Liver (tissue), 9 donors: ENCODE data around the gene ZNF714. TPM values are rescaled to one million over a fixed set of nuclear protein-coding genes. Genes with fewer than 3 reads are reported as not detected.

ENCODE experiments used
- DNase-seq: peaks from one replicate; pipeline ENCODE4 v3.0.0-alpha.2; 2017; ENCODE audit warnings: low spot score
- H3K27ac ChIP-seq, 2 donors: one replicate each; pipeline ENCODE4 v1.7.0; 2013; ENCODE audit warnings: inconsistent platforms in 2 of 2, low read length in 2 of 2, control low read depth in 1 of 2, low read depth in 1 of 2, mild to moderate bottlenecking in 1 of 2
- H3K27me3 ChIP-seq, 4 donors: one replicate each; pipeline versions ENCODE4 v1.6.1 to v1.7.0; 2013; ENCODE audit warnings: low read length in 3 of 4, inconsistent platforms in 1 of 4, mild to moderate bottlenecking in 1 of 4, moderate library complexity in 1 of 4; ENCODE audit not compliant: control insufficient read depth in 4 of 4, insufficient read depth in 4 of 4
- H3K36me3 ChIP-seq, 4 donors: one replicate each; pipeline versions ENCODE4 v1.6.1 to v1.7.0; 2013; ENCODE audit warnings: low read length in 3 of 4, mild to moderate bottlenecking in 3 of 4, low read depth in 1 of 4, moderate library complexity in 1 of 4; ENCODE audit not compliant: control insufficient read depth in 4 of 4, insufficient read depth in 3 of 4
- H3K4me1 ChIP-seq, 4 donors: one replicate each; pipeline versions ENCODE4 v1.6.1 to v1.7.0; 2013; ENCODE audit warnings: low read length in 3 of 4, mild to moderate bottlenecking in 3 of 4, moderate library complexity in 1 of 4; ENCODE audit not compliant: control insufficient read depth in 4 of 4, insufficient read depth in 4 of 4
- H3K4me3 ChIP-seq, 3 donors: one replicate each; pipeline versions ENCODE4 v1.6.1 to v1.7.0; 2013; ENCODE audit warnings: low read length in 3 of 3, control low read depth in 1 of 3, low read depth in 1 of 3, mild to moderate bottlenecking in 1 of 3
- H3K9ac ChIP-seq, 2 donors: one replicate each; pipeline ENCODE4 v1.7.0; 2013; ENCODE audit warnings: low read length in 2 of 2, mild to moderate bottlenecking in 2 of 2, moderate library complexity in 2 of 2, control low read depth in 1 of 2, low read depth in 1 of 2
- H3K9me3 ChIP-seq, 4 donors: one replicate each; pipeline versions ENCODE4 v1.6.1 to v1.7.0; 2013; ENCODE audit warnings: low read length in 3 of 4; ENCODE audit not compliant: control insufficient read depth in 4 of 4
- ATF3 ChIP-seq: IDR thresholded peaks from 2 replicates; pipeline ENCODE4 v1.6.1; 2016; ENCODE audit warnings: antibody characterized with exemption
- CTCF ChIP-seq: fragments of 150-350 bp; IDR thresholded peaks from 2 replicates; pipeline ENCODE4 v1.5.1; 2017; ENCODE audit warnings: improper control_type of control experiment, low read depth, low read length; ENCODE audit not compliant: missing input control
- EGR1 ChIP-seq, 2 donors: IDR thresholded peaks; 2 replicates each; pipeline ENCODE4 v1.6.1; 2016 to 2018; ENCODE audit warnings: antibody characterized with exemption in 2 of 2, low read depth in 2 of 2
- FOXA1 ChIP-seq: IDR thresholded peaks from 2 replicates; pipeline ENCODE4 v1.6.1; 2016; ENCODE audit warnings: antibody characterized with exemption
- FOXA2 ChIP-seq: IDR thresholded peaks from 2 replicates; pipeline ENCODE4 v1.6.1; 2016; ENCODE audit warnings: antibody characterized with exemption
- GABPA ChIP-seq, 2 donors: IDR thresholded peaks in 1 of 2; conservative IDR thresholded peaks in 1 of 2; 2 replicates each; pipeline ENCODE4 v1.6.1; 2016; ENCODE audit warnings: antibody characterized with exemption in 2 of 2, mild to moderate bottlenecking in 1 of 2, moderate library complexity in 1 of 2
- HNF4A ChIP-seq, 2 donors: conservative IDR thresholded peaks; 2 replicates each; pipeline ENCODE4 v1.6.1; 2016; ENCODE audit warnings: antibody characterized with exemption in 2 of 2, mild to moderate bottlenecking in 2 of 2
- HNF4G ChIP-seq: IDR thresholded peaks from 2 replicates; pipeline ENCODE4 v1.6.1; 2016; ENCODE audit warnings: antibody characterized with exemption
- JUND ChIP-seq, 2 donors: IDR thresholded peaks; 2 replicates each; pipeline ENCODE4 v1.6.1; 2016; ENCODE audit warnings: antibody characterized with exemption in 2 of 2
- MAX ChIP-seq: IDR thresholded peaks from 2 replicates; pipeline ENCODE4 v1.6.1; 2016; ENCODE audit warnings: antibody characterized with exemption
- NR2F2 ChIP-seq: IDR thresholded peaks from 2 replicates; pipeline ENCODE4 v1.6.1; 2016; ENCODE audit warnings: antibody characterized with exemption
- RAD21 ChIP-seq, 2 donors: IDR thresholded peaks; 2 replicates each; pipeline ENCODE4 v1.6.1; 2016; ENCODE audit warnings: antibody characterized with exemption in 2 of 2, mild to moderate bottlenecking in 2 of 2
- REST ChIP-seq: IDR thresholded peaks from 2 replicates; pipeline ENCODE4 v1.6.1; 2016; ENCODE audit warnings: antibody characterized with exemption, mild to moderate bottlenecking
- RXRA ChIP-seq, 2 donors: IDR thresholded peaks; 2 replicates each; pipeline ENCODE4 v1.6.1; 2017 to 2018; ENCODE audit warnings: antibody characterized with exemption in 2 of 2, mild to moderate bottlenecking in 1 of 2
- SP1 ChIP-seq: IDR thresholded peaks from 2 replicates; pipeline ENCODE4 v1.6.1; 2018; ENCODE audit warnings: antibody characterized with exemption, mild to moderate bottlenecking
- TAF1 ChIP-seq: conservative IDR thresholded peaks from 2 replicates; pipeline ENCODE4 v1.6.1; 2016; ENCODE audit warnings: antibody characterized with exemption, mild to moderate bottlenecking
- YY1 ChIP-seq: IDR thresholded peaks from 2 replicates; pipeline ENCODE4 v1.6.1; 2016; ENCODE audit warnings: antibody characterized with exemption, mild to moderate bottlenecking
- WGBS: extraction: QIAGEN DNeasy Blood & Tissue Kit; methylation state at CpG from one replicate; pipeline ENCODE4 v1.1.7; 2013; 5-methylcytosine and 5-hydroxymethylcytosine counted together
- polyA plus RNA-seq, 2 donors: library from polyadenylated mRNA; stranded (reverse) in 1 of 2; unstranded in 1 of 2; fragments of 200-250 nt in 1 of 2; fragments of >200 nt in 1 of 2; fragmentation: Nextera tagmentation in 1 of 2; extraction: Ambion mirVana in 1 of 2; gene quantifications; one replicate each; pipeline versions ENCODE4 v1.2.1 to v1.2.3, GENCODE V29; 2013 to 2015
- total RNA-seq, 2 donors: library from RNA; depleted of rRNA; stranded (reverse); fragments of >200 nt; gene quantifications; one replicate each; pipeline ENCODE4 v1.2.3, GENCODE V29; 2014
- donor health status: healthy.
- donor health status: healthy.
- donor health status: healthy.
- donor health status: healthy.
- donor health status: healthy.

ZNF714 gene
- total and polyA plus RNA-seq, 4 donors: 0.22 to 4.7 (median 0.81) TPM

- H3K9me3 ChIP-seq: peaks cover 0 to 3% (median under 1%) of the 10 kb centered on the region in 4 donors
- H3K4me1 ChIP-seq: no peaks in the 10 kb centered on the region
- H3K27me3 ChIP-seq: no peaks in the 10 kb centered on the region
- TF ChIP-seq HNF4G: no peak
- no peak for TF ChIP-seq REST
- TF ChIP-seq GABPA (IDR thresholded peaks at IDR 0.05 in 1 of 2, conservative IDR thresholded peaks at IDR 0.05 in 1 of 2): no peak
- TF ChIP-seq CTCF: no peak
- no peak for TF ChIP-seq ATF3
- TF ChIP-seq HNF4A (conservative IDR thresholded peaks at IDR 0.05): no peak
- no peak for TF ChIP-seq MAX
- TF ChIP-seq SP1: no peak
- TF ChIP-seq EGR1 (IDR thresholded peaks at IDR 0.05; ENCODE audit: low read depth in 2 of 2): no peak
- TF ChIP-seq JUND (IDR thresholded peaks at IDR 0.05): no peak
- 79% methylated on average over 3 of the region's 3 CpGs for WGBS
- H3K36me3 ChIP-seq: peaks cover 0 to 2% (median 0%) of the 10 kb centered on the region in 4 donors
- DNase-seq: no peak
- no peak overlapping the region for H3K9ac ChIP-seq
- H3K27ac ChIP-seq: no peak overlapping the region
- no peak overlapping the region for H3K4me3 ChIP-seq
These were observed 48.2 kb downstream of the ZNF714 start for GRCh38 chr19:21130097-21130775.

GRCh38 chr19:21133633-21134032 lies 51.6 kb downstream of the ZNF714 start:
- Histone ChIP-seq H3K27ac (no peak overlapping the region), H3K4me3 (no peak overlapping the region), H3K27me3 (no peaks in the 10 kb centered on the region), H3K9me3 (peaks cover 0 to 2% (median under 1%) of the 10 kb centered on the region in 4 donors), H3K4me1 (no peaks in the 10 kb centered on the region), H3K9ac (no peak overlapping the region), H3K36me3 (peaks cover 0 to 2% (median 0%) of the 10 kb centered on the region in 4 donors)
- WGBS: 31% methylated on average over 1 of the region's 1 CpG
- DNase-seq: no peak
- TF ChIP-seq RXRA (IDR thresholded peaks at IDR 0.05) (no peak), FOXA1 (no peak), MAX (no peak), RAD21 (IDR thresholded peaks at IDR 0.05) (no peak), NR2F2 (no peak), SP1 (no peak), YY1 (no peak), CTCF (no peak), HNF4G (no peak), REST (no peak), ATF3 (no peak), FOXA2 (no peak), GABPA (IDR thresholded peaks at IDR 0.05 in 1 of 2, conservative IDR thresholded peaks at IDR 0.05 in 1 of 2) (no peak), TAF1 (no peak)
